Left lung (tissue), 10 donors: Measurements from ENCODE around the gene CBX8. TPM values are rescaled to one million over a fixed set of nuclear protein-coding genes. Genes with fewer than 3 reads are reported as not detected.

Experiments used
- ATAC-seq: fragments of 200-7000 bp; cut with Tn5 transposase; one replicate; pipeline ENCODE4 v1.9.1; 2020; ENCODE audit warnings: moderate library complexity
- DNase-seq, 4 donors: peaks; one replicate each; pipeline ENCODE4 v3.0.0-alpha.2; 2013 to 2020
- H3K27ac ChIP-seq, 2 donors: fragments of 200-600 bp; sonication (generic) in 1 of 2; one replicate each; pipeline versions ENCODE4 v1.5.0 to v1.8.0; 2020 to 2021
- H3K27me3 ChIP-seq, 2 donors: fragments of 200-600 bp; sonication (generic) in 1 of 2; one replicate each; pipeline versions ENCODE4 v1.5.0 to v1.8.0; 2020 to 2021
- H3K36me3 ChIP-seq, 2 donors: fragments of 200-600 bp; sonication (generic) in 1 of 2; one replicate each; pipeline versions ENCODE4 v1.5.0 to v1.8.0; 2020 to 2021
- H3K4me1 ChIP-seq, 2 donors: fragments of 200-600 bp; one replicate each; pipeline ENCODE4 v1.8.0; 2021
- H3K4me3 ChIP-seq, 2 donors: fragments of 200-600 bp; sonication (generic) in 1 of 2; one replicate each; pipeline versions ENCODE4 v1.5.0 to v1.8.0; 2020 to 2021; ENCODE audit warnings: mild to moderate bottlenecking in 1 of 2
- H3K9me3 ChIP-seq, 2 donors: fragments of 200-600 bp; sonication (generic) in 1 of 2; one replicate each; pipeline versions ENCODE4 v1.5.0 to v1.8.0; 2020 to 2021
- intact Hi-C, 2 donors: fragments of 100-400 bp; cut with DNase I; formaldehyde crosslinking; loops; one replicate each; pipeline versions ENCODE4 v1.11.2 to v1.14.2; 2022
- polyA plus RNA-seq, 6 donors: library from polyadenylated mRNA; unstranded; fragments of 120-200 nt; gene quantifications; one replicate each; pipeline ENCODE4 v1.2.1, GENCODE V29; 2013; ENCODE audit not compliant: insufficient read length in 6 of 6
- total RNA-seq, 2 donors: library from RNA; stranded (reverse); fragmentation: NEBNext Ultra II Directional; extraction: Animal tissue kit (Norgen Biotek cat#: 25700); gene quantifications; one replicate each; pipeline ENCODE4 v1.2.1, GENCODE V29; 2021
- TF ChIP-seq, protein P1 (sequence below), 2 donors: fragments of 200-600 bp; sonication (generic) in 1 of 2; IDR thresholded peaks; one replicate each; pipeline versions ENCODE4 v1.5.0 to v1.8.0; 2021; ENCODE audit warnings: antibody characterized with exemption in 2 of 2
- donor health status: DM: no; HTN: yes; CAD: no.
- donor health status: DM: no; HTN: no; CAD: no.

The CBX8 gene
- total and polyA plus RNA-seq, 8 donors = 7.3 to 11.4 (median 8.9) TPM

DNA sequence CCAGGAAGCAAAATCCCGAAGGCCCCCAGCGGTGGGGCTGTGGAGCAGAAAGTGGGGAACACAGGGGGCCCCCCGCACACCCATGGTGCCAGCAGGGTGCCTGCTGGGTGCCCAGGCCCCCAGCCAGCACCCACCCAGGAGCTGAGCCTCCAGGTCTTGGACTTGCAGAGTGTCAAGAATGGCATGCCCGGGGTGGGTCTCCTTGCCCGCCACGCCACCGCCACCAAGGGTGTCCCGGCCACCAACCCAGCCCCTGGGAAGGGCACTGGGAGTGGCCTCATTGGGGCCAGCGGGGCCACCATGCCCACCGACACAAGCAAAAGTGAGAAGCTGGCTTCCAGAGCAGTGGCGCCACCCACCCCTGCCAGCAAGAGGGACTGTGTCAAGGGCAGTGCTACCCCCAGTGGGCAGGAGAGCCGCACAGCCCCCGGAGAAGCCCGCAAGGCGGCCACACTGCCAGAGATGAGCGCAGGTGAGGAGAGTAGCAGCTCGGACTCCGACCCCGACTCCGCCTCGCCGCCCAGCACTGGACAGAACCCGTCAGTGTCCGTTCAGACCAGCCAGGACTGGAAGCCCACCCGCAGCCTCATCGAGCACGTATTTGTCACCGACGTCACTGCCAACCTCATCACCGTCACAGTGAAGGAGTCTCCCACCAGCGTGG is 12.4 kb downstream of the CBX8 start:
- Histone ChIP-seq H3K4me3 (no peak overlapping the region), H3K27ac (no peak overlapping the region), H3K4me1 (peaks cover 2 to 10% of the 10 kb centered on the region in 2 donors), H3K36me3 (peaks cover 0 to 10% of the 10 kb centered on the region in 2 donors), H3K27me3 (peaks cover 13 to 88% of the 10 kb centered on the region in 2 donors), H3K9me3 (no peaks in the 10 kb centered on the region)
- TF ChIP-seq, protein P1, sequence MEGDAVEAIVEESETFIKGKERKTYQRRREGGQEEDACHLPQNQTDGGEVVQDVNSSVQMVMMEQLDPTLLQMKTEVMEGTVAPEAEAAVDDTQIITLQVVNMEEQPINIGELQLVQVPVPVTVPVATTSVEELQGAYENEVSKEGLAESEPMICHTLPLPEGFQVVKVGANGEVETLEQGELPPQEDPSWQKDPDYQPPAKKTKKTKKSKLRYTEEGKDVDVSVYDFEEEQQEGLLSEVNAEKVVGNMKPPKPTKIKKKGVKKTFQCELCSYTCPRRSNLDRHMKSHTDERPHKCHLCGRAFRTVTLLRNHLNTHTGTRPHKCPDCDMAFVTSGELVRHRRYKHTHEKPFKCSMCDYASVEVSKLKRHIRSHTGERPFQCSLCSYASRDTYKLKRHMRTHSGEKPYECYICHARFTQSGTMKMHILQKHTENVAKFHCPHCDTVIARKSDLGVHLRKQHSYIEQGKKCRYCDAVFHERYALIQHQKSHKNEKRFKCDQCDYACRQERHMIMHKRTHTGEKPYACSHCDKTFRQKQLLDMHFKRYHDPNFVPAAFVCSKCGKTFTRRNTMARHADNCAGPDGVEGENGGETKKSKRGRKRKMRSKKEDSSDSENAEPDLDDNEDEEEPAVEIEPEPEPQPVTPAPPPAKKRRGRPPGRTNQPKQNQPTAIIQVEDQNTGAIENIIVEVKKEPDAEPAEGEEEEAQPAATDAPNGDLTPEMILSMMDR (IDR thresholded peaks at IDR 0.05) = no peak
- DNase-seq (no peak), ATAC-seq (no peak)
- intact Hi-C loops = loop anchor here in 1 of 2 donors (5.0 to 10.0 kb wide), 3 partner anchors 130 to 208 kb away; no protein-coding TSS in a partner anchor

DNA sequence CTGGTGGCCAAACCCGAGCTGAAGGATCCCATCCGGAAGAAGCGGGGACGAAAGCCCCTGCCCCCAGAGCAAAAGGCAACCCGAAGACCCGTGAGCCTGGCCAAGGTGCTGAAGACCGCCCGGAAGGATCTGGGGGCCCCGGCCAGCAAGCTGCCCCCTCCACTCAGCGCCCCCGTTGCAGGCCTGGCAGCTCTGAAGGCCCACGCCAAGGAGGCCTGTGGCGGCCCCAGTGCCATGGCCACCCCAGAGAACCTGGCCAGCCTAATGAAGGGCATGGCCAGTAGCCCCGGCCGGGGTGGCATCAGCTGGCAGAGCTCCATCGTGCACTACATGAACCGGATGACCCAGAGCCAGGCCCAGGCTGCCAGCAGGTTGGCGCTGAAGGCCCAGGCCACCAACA is 13.0 kb downstream of the CBX8 start:
- Histone ChIP-seq H3K27me3 (peaks cover 7 to 88% of the 10 kb centered on the region in 2 donors), H3K4me1 (peaks cover 2 to 11% of the 10 kb centered on the region in 2 donors), H3K27ac (no peak overlapping the region), H3K9me3 (no peaks in the 10 kb centered on the region), H3K4me3 (no peak overlapping the region), H3K36me3 (peaks cover 0 to 10% of the 10 kb centered on the region in 2 donors)
- intact Hi-C loops = loop anchor here in 1 of 2 donors (10.0 kb wide), 2 partner anchors 131 to 191 kb away; no protein-coding TSS in a partner anchor
- DNase-seq = no peak
- TF ChIP-seq, protein P1 (IDR thresholded peaks at IDR 0.05) = no peak
- ATAC-seq = no peak

DNA sequence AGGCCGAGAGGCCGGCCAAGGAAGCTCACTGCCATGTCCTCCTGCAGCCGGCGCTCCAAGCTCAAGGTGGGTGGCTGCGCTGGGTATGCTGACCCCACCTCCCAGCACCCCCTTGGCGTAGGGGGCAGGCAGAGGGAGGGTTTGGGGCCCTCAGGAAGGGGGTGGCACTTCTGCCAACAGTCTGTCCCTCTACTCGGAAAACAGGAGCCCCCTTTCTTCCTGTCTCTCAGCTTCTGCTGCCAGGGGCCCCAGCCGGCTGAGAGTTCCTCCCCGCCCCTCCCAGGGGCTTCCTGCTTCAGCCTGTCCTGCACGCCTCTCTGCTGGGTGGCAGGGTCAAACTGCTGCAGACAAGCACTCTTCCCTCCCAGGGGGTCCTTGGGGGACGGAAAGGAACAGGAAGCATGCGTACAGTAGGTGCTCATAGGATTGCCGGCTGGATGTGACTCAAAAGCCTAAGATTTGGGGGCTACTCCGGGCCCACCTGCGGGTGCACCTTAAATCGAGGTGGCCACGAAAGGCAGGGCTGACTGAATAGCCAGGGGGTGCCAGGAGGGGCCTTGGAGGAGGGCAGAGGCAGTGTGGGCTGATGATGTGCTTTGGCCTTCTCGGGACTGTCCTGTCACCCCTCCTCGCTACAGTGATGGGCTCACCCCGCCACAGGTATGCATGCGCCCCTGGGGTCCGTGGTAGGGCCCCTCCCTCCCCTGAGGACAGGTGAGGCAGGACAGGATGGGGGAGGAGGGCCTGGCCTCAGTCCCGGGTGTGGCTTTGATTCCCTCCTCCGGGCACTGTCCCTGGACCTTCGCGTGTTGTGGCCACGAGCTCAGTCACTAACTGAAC is 14.9 kb downstream of the CBX8 start:
- DNase-seq = no peak
- H3K27ac ChIP-seq = no peak overlapping the region
- no peak for ATAC-seq
- peaks cover 11 to 26% of the 10 kb centered on the region in 2 donors for H3K4me1 ChIP-seq
- TF ChIP-seq, protein P1 (IDR thresholded peaks at IDR 0.05) = no peak
- H3K4me3 ChIP-seq = no peak overlapping the region
- H3K9me3 ChIP-seq = no peaks in the 10 kb centered on the region
- peaks cover 12 to 86% of the 10 kb centered on the region in 2 donors for H3K27me3 ChIP-seq
- intact Hi-C loops = loop anchor here in 1 of 2 donors (10.0 kb wide), 2 partner anchors 133 to 193 kb away; no protein-coding TSS in a partner anchor
- H3K36me3 ChIP-seq = peaks cover 0 to 10% of the 10 kb centered on the region in 2 donors

DNA sequence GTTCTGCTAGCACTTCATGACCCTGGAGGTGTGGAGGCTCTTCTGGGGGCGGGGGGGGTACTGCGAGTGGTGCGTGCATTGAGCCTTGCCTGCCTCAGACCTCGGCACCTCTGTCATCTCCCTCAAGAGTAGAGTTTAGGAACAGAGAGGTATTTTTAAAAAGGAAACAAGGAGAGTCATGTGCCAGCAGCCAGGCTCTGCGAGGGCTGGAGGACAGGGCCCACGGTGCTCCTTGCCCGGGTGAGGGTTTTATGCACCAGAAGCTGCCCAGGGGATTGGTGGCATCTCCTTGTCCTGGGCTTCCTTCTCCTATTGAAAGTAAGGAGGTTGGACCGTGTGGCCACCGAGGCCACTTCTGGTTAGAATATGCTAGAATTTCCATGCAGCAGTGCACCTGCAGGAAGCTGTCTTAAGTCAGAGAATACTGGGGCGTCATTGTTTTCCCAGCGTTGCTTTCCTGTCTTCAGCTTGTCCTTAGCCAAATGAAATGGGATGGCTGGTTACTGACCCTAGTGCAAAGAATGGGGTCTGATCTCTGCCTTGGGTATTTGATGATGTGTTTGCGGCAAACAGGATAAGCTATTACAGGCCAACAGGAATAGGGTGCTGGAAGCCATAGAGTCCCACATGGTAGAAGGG is 15.7 kb downstream of the CBX8 start:
- intact Hi-C loops = loop anchor here in 1 of 2 donors (10.0 kb wide), 2 partner anchors 134 to 194 kb away; no protein-coding TSS in a partner anchor
- ATAC-seq = no peak
- H3K36me3 ChIP-seq = peaks cover 0 to 10% of the 10 kb centered on the region in 2 donors
- no peak overlapping the region for H3K4me3 ChIP-seq
- peaks cover 12 to 29% of the 10 kb centered on the region in 2 donors for H3K4me1 ChIP-seq
- TF ChIP-seq, protein P1 (IDR thresholded peaks at IDR 0.05) = no peak
- peaks cover 20 to 86% of the 10 kb centered on the region in 2 donors for H3K27me3 ChIP-seq
- H3K27ac ChIP-seq = no peak overlapping the region
- no peak for DNase-seq
- H3K9me3 ChIP-seq = no peaks in the 10 kb centered on the region
